K562 (cell line): ENCODE data around the gene IL1R1. TPM values are rescaled to one million over a fixed set of nuclear protein-coding genes. Genes with fewer than 3 reads are reported as not detected.

ENCODE experiments used
- ATAC-seq: fragments of 200-7000 bp; cut with Tn5 transposase; 3 replicates; pipeline ENCODE4 v1.9.1; 2020; ENCODE audit warnings: moderate library complexity
- BruUV-seq: library from RNA; stranded (reverse); fragments of 400-500 nt; replicated peaks from 2 replicates; lab custom pipeline; 2021; lab: Mats Ljungman, UMichigan
- CTCF ChIA-PET: fragments of 300-600 bp; formaldehyde crosslinking; extraction: SDS; loops from one replicate; lab custom pipeline; 2021; ENCODE audit warnings: low intra/inter-chr PET ratio; lab: Yijun Ruan, JAX
- POLR2A ChIA-PET: fragments of 300-600, 350-650 bp; sonication (Branson Sonifier 250); formaldehyde crosslinking; extraction: SDS; loops from one replicate; lab custom pipeline; 2021; ENCODE audit warnings: antibody characterized with exemption, inconsistent platforms; lab: Yijun Ruan, JAX
- DNase-seq, 4 experiments: peaks; one replicate each; pipeline versions ENCODE4 v3.0.0 to v3.0.0-alpha.2; 2011 to 2018; ENCODE audit warnings: low spot score in 3 of 4, mixed read lengths in 3 of 4; ENCODE audit errors: extremely low read depth in 1 of 4
- FAIRE-seq: peaks from 2 replicates; lab custom pipeline; 2011; peaks lifted over from hg19 to GRCh38; lab: Jason Lieb, UNC
- H2AFZ ChIP-seq: 2 replicates; pipeline ENCODE4 v1.6.0; 2011; ENCODE audit warnings: low read depth, low read length, control low read depth, inconsistent platforms
- H3K27ac ChIP-seq: fragments of 200-600 bp; 3 replicates; pipeline ENCODE4 v1.8.0; 2011; ENCODE audit warnings: low read depth, mild to moderate bottlenecking, control low read depth, inconsistent platforms, low read length, moderate library complexity, mixed read lengths; ENCODE audit errors: extremely low read depth
- H3K27me3 ChIP-seq, 2 experiments: fragments of 300-600 bp in 1 of 2; 2 replicates in 1 of 2; 3 replicates in 1 of 2; pipeline versions ENCODE4 v1.6.0 to v1.8.0; 2011; ENCODE audit warnings: inconsistent platforms in 2 of 2, low read length in 2 of 2, mild to moderate bottlenecking in 1 of 2, mixed read lengths in 1 of 2, moderate library complexity in 1 of 2; ENCODE audit not compliant: control insufficient read depth in 2 of 2, insufficient read depth in 2 of 2
- H3K36me3 ChIP-seq: fragments of 300-600 bp; 3 replicates; pipeline ENCODE4 v1.8.0; 2011; ENCODE audit warnings: mild to moderate bottlenecking, low read length, inconsistent platforms; ENCODE audit not compliant: control insufficient read depth, insufficient read depth
- H3K4me1 ChIP-seq, 2 experiments: fragments of 200-600 bp in 1 of 2; replicated peaks in 1 of 2; 2 replicates in 1 of 2; 3 replicates in 1 of 2; pipeline versions ENCODE4 v1.5.1 to v1.8.0; 2011; ENCODE audit warnings: inconsistent platforms in 2 of 2, low read length in 2 of 2, mild to moderate bottlenecking in 1 of 2, mixed read lengths in 1 of 2, moderate library complexity in 1 of 2; ENCODE audit not compliant: control insufficient read depth in 2 of 2, insufficient read depth in 2 of 2
- H3K4me2 ChIP-seq: 2 replicates; pipeline ENCODE4 v1.6.1; 2011; ENCODE audit warnings: low read length, control low read depth, inconsistent platforms, mixed read lengths; ENCODE audit not compliant: insufficient read depth
- H3K4me3 ChIP-seq: fragments of 200-600 bp; sonication (generic), shearing (Covaris generic); 2 replicates; pipeline ENCODE4 v1.5.1; 2016; ENCODE audit warnings: control low read depth, inconsistent platforms
- H3K79me2 ChIP-seq: fragments of 200-600 bp; 3 replicates; pipeline ENCODE4 v1.8.0; 2011; ENCODE audit warnings: low read length, inconsistent platforms; ENCODE audit not compliant: control insufficient read depth, insufficient read depth
- H3K9ac ChIP-seq, 2 experiments: 2 replicates each; pipeline versions ENCODE4 v1.6.0 to v1.6.1; 2011; ENCODE audit warnings: low read depth in 2 of 2, low read length in 2 of 2, control low read depth in 1 of 2, inconsistent platforms in 1 of 2, mild to moderate bottlenecking in 1 of 2, mixed read lengths in 1 of 2; ENCODE audit not compliant: insufficient read depth in 1 of 2
- H3K9me1 ChIP-seq: one replicate; pipeline ENCODE4 v1.6.0; 2011; ENCODE audit warnings: inconsistent platforms, mild to moderate bottlenecking, low read length, moderate library complexity; ENCODE audit not compliant: control insufficient read depth, insufficient read depth
- H3K9me3 ChIP-seq: replicated peaks from 2 replicates; pipeline ENCODE4 v1.5.1; 2011; ENCODE audit warnings: low read depth, low read length, inconsistent platforms; ENCODE audit not compliant: control insufficient read depth, insufficient read depth
- H4K20me1 ChIP-seq: replicated peaks from 2 replicates; pipeline ENCODE4 v1.6.1; 2011; ENCODE audit warnings: low read length, inconsistent platforms, mixed read lengths; ENCODE audit not compliant: control insufficient read depth, insufficient read depth
- CBX1 ChIP-seq: sonication (generic); IDR thresholded peaks from 2 replicates; pipeline ENCODE4 v1.6.1; 2016; ENCODE audit warnings: antibody characterized with exemption, low read depth, mild to moderate bottlenecking
- CREB1 ChIP-seq, 2 experiments: sonication (generic) in 1 of 2; formaldehyde crosslinking in 1 of 2; IDR thresholded peaks; 2 replicates each; pipeline versions ENCODE4 v1.6.1 to v1.8.0; 2012 to 2022; ENCODE audit warnings: inconsistent platforms in 1 of 2, mild to moderate bottlenecking in 1 of 2, missing genetic modification reagents in 1 of 2, moderate library complexity in 1 of 2
- FOXP1 ChIP-seq: sonication (generic); formaldehyde crosslinking; IDR thresholded peaks from 2 replicates; pipeline ENCODE4 v1.8.0; 2022; ENCODE audit warnings: mild to moderate bottlenecking, missing genetic modification reagents
- GTF2B ChIP-seq: IDR thresholded peaks from 2 replicates; pipeline ENCODE4 v1.6.1; 2011; ENCODE audit not compliant: insufficient read length; ENCODE audit errors: extremely low read depth
- HMGXB4 ChIP-seq: sonication (generic); formaldehyde crosslinking; IDR thresholded peaks from 2 replicates; pipeline ENCODE4 v1.8.1; 2023; ENCODE audit warnings: mild to moderate bottlenecking, missing genetic modification reagents
- KHSRP ChIP-seq: fragments of 450-650 bp; IDR thresholded peaks from 2 replicates; pipeline ENCODE4 v1.6.1; 2017
- NR4A1 ChIP-seq, 2 experiments: fragments of 250-450 bp in 1 of 2; fragments of 450-650 bp in 1 of 2; sonication (Bioruptor Pico) in 1 of 2; IDR thresholded peaks; 2 replicates each; pipeline versions ENCODE4 v1.4.0 to v1.6.1; 2016 to 2020; ENCODE audit warnings: mild to moderate bottlenecking in 2 of 2, missing compliant biosample characterization in 1 of 2, missing genetic modification characterization in 1 of 2, moderate library complexity in 1 of 2
- NUFIP1 ChIP-seq: fragments of 450-650 bp; IDR thresholded peaks from 2 replicates; pipeline ENCODE4 v1.6.1; 2018; ENCODE audit not compliant: partially characterized antibody
- TOE1 ChIP-seq, 2 experiments: fragments of 450-650 bp in 1 of 2; sonication (generic) in 1 of 2; formaldehyde crosslinking in 1 of 2; IDR thresholded peaks; 2 replicates each; pipeline versions ENCODE4 v1.7.1 to v1.8.0; 2016 to 2022; ENCODE audit warnings: borderline replicate concordance in 2 of 2, mild to moderate bottlenecking in 2 of 2, antibody characterized with exemption in 1 of 2, inconsistent platforms in 1 of 2, low read depth in 1 of 2, missing genetic modification reagents in 1 of 2, moderate library complexity in 1 of 2
- ZNF174 ChIP-seq: fragments of 250-450 bp; sonication (Bioruptor Pico); IDR thresholded peaks from 2 replicates; pipeline ENCODE4 v1.4.0; 2020; ENCODE audit warnings: mild to moderate bottlenecking
- ZNF197 ChIP-seq: fragments of 200-800 bp; sonication (Bioruptor generic); IDR thresholded peaks from 2 replicates; pipeline ENCODE4 v1.6.1; 2016; ENCODE audit warnings: low read depth, missing genetic modification characterization, missing compliant biosample characterization
- WGBS: fragments of 100-300 bp; shearing (Covaris generic); methylation state at CpG from one replicate; pipeline ENCODE4 v1.1.6; 2016; ENCODE audit warnings: low coverage, mixed read lengths; ENCODE audit not compliant: insufficient coverage; ENCODE audit errors: missing lambda C conversion rate; 5-methylcytosine and 5-hydroxymethylcytosine counted together
- in situ Hi-C: fragments of 300-500 bp; cut with MboI; formaldehyde crosslinking; loops from 4 replicates; pipeline ENCODE4 v1.15.0; 2018; ENCODE audit warnings: inconsistent platforms, mixed read lengths
- intact Hi-C: fragments of 100-400 bp; cut with micrococcal nuclease; formaldehyde crosslinking; loops from 2 replicates; pipeline ENCODE4 v1.14.2; 2022
- polyA plus RNA-seq, 8 experiments: library from polyadenylated mRNA; depleted of rRNA in 4 of 8; stranded (reverse) in 5 of 8; unstranded in 3 of 8; fragments of >200 nt; fragmentation: Nextera tagmentation in 2 of 8; fragmentation: Illumina TruSeq in 1 of 8; extraction: Ambion mirVana in 2 of 8; extraction: Trizol in 1 of 8; gene quantifications; 2 replicates each; pipeline versions ENCODE4 v1.2.1 to v1.2.3, GENCODE V29; 2011 to 2014; ENCODE audit warnings: inconsistent platforms in 1 of 8, missing spikeins in 1 of 8
- total RNA-seq, 7 experiments: library from RNA; depleted of rRNA in 6 of 7; stranded (reverse); fragments of >200 nt in 6 of 7; fragmentation: Illumina TruSeq in 2 of 7; extraction: Trizol in 2 of 7; gene quantifications; 2 replicates each; pipeline versions ENCODE4 v1.2.1 to v1.2.3, GENCODE V29; 2011 to 2021; ENCODE audit warnings: low replicate concordance in 1 of 7
- TF ChIP-seq, protein P1 (sequence below): fragments of 200-400 bp; formaldehyde crosslinking; IDR thresholded peaks from 2 replicates; pipeline ENCODE4 v1.6.1; 2017; ENCODE audit warnings: mild to moderate bottlenecking, low read depth, low read length, moderate library complexity

Gene IL1R1
- total and polyA plus RNA-seq, 9 of the 15 experiments (the other 6 are each of a cell fraction or from before 2014, with no cell fraction given), result 0.81 to 3.9 (median 1.6) TPM

DNA sequence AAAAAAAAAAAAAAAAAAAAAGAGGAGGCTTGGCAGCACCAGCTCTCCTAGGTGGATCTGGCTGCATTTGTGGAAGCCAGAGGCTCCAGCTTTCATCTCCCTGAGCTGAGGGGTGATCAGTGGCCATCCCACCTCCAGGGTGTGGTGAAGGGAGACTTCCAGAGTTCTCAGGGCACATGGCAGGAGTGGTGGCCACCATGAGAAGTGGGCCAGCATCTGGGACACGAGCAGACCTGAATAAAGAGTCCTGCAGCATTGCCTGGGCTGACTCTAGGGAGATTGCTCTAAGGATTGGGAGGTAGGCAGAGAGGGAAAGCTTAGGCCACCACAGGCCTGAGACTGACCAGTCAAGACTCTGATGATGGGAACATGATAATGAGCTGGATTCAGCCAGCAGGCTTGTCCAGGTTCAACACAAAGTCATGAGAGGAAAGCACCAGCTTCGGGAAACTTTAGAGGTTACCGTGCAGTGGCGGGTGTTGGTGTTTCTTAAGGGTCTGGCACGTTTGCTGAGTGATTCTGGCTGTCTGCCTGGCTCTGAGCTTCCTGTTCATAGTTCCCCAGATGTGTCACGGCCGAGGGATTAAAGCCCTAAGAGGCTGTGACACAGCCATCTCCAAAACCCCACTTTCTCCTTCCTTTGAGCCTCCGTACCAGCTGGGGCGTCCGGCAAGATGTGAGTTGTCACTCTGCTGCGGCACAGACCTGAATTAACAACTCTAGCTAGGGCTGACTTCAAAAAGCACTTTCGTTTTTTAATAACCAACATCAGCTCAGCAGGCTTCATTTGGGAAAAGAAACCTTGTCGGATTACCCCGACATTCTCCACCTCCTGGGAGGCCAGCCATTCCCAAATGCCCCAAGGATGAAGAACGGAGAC, 38.3 kb upstream of the IL1R1 start:
- no peaks in the 10 kb centered on the region for H3K9me1 ChIP-seq
- TF ChIP-seq ZNF197 (CRISPR knock-in tag), result no peak
- TF ChIP-seq GTF2B, result no peak
- TF ChIP-seq, protein P1, sequence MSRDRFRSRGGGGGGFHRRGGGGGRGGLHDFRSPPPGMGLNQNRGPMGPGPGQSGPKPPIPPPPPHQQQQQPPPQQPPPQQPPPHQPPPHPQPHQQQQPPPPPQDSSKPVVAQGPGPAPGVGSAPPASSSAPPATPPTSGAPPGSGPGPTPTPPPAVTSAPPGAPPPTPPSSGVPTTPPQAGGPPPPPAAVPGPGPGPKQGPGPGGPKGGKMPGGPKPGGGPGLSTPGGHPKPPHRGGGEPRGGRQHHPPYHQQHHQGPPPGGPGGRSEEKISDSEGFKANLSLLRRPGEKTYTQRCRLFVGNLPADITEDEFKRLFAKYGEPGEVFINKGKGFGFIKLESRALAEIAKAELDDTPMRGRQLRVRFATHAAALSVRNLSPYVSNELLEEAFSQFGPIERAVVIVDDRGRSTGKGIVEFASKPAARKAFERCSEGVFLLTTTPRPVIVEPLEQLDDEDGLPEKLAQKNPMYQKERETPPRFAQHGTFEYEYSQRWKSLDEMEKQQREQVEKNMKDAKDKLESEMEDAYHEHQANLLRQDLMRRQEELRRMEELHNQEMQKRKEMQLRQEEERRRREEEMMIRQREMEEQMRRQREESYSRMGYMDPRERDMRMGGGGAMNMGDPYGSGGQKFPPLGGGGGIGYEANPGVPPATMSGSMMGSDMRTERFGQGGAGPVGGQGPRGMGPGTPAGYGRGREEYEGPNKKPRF, result no peak
- no peak for TF ChIP-seq CREB1 (IDR thresholded peaks at IDR 0.05)
- no peak for TF ChIP-seq CREB1 (CRISPR knock-in tag; IDR thresholded peaks at IDR 0.05)
- no peak for TF ChIP-seq ZNF174 (CRISPR knock-in tag)
- TF ChIP-seq FOXP1 (CRISPR knock-in tag), result no peak
- TF ChIP-seq KHSRP, result no peak
- TF ChIP-seq NR4A1 (CRISPR knock-in tag; IDR thresholded peaks at IDR 0.05), result no peak
- TF ChIP-seq NR4A1 (tag; IDR thresholded peaks at IDR 0.05), result no peak
- TF ChIP-seq HMGXB4 (CRISPR knock-in tag), result no peak
- TF ChIP-seq NUFIP1, result no peak
- TF ChIP-seq TOE1 (IDR thresholded peaks at IDR 0.05; ENCODE audit: borderline replicate concordance), result no peak
- no peak for TF ChIP-seq TOE1 (CRISPR knock-in tag; IDR thresholded peaks at IDR 0.05; ENCODE audit: borderline replicate concordance, low read depth)
- no peak for TF ChIP-seq CBX1
- CTCF ChIA-PET, result no interaction called here
- H3K27ac ChIP-seq, result no peak overlapping the region
- H3K4me1 ChIP-seq, result no peaks in the 10 kb centered on the region
- H3K9ac ChIP-seq, result peak overlapping the region in 1 of 2 experiments; percentile 11; a peak in 1 of 4 replicates
- H3K27me3 ChIP-seq, result no peaks in the 10 kb centered on the region
- H3K9me3 ChIP-seq, result no peaks in the 10 kb centered on the region
- peak overlapping the region; percentile 74 for H2AFZ ChIP-seq
- BruUV-seq, result no TSS peak
- in situ Hi-C loops (no loop called here), intact Hi-C loops (no loop called here)
- peak in 1 of 4 experiments; percentile 9 for DNase-seq
- ATAC-seq, result peak; percentile 71
- WGBS, result 34% methylated on average over 15 of the region's 15 CpGs
- FAIRE-seq, result no peak
- POLR2A ChIA-PET, result interaction anchor here (0.6 to 1.4 kb wide), 6 partner anchors 12 to 68 kb away, joined by 3 to 4 read pairs (median 3); no protein-coding TSS in a partner anchor
- H3K36me3 ChIP-seq, result no peaks in the 10 kb centered on the region
- H3K79me2 ChIP-seq, result no peaks in the 10 kb centered on the region
- H3K4me3 ChIP-seq, result no peak overlapping the region
- H3K4me2 ChIP-seq, result peak overlapping the region; percentile 9; the same call in 1 of the 2 replicates
- H4K20me1 ChIP-seq, result no peaks in the 10 kb centered on the region
